GM18520 (cell line): ENCODE results near the gene ERGIC1.
"Not testable (repeated sequence)": the region's sequence is repeated elsewhere in the genome, so short reads cannot be mapped to it uniquely, and the experiment has no call there.

ENCODE experiments used
- ATAC-seq: cut with Tn5 transposase; IDR thresholded peaks from one replicate; pipeline ENCODE4 v1.9.1; 2021; ENCODE audit not compliant: unreplicated experiment

The ERGIC1 gene

DNA sequence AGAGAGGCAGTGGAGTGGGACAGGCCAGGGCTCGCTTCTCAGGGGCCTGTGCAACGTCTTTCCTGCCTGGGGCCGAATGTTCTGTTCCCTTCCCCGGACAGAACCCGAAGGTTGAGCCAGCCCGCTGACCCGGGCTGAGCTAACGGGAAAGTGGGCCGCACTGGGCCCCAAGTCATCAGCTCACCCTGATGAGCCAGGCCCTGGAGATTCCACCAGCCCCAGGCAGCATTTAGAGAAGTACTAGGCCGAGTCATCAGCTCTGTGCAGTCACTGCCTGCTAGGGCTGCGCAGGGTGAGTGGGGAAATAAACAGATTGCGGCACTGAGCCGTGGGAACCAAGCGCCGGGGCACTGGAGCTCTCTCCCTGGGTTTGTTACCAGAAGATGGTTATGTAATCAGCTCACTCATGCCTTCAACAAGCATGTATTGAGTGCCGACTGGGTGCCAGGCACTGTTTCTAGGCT lies 33.9 kb upstream of the ERGIC1 start:
- ATAC-seq: no peak

DNA sequence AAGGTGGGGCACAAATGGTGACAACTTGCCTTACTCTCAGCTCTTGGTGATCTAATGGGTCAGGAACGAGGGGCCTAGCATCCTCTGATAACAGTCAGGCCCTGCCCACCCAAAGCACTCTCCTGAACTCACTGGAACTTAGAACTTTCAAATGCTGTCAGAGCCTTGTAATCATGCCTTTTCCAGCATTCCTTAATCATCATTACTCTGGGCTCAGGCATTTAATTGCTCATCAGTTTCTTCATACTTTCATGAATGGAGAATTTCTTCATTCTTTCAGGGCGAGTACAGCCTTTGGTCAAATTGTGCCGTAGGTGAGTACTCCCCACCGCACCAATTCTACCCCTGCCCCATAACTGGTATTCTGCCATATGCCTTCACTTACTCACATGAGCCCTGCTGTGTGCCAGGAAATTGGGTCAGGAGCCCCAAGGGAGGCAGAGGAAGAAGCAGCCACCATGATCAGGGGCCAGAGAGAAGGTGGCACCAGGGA lies 32.8 kb upstream of the ERGIC1 start:
- no peak for ATAC-seq

DNA sequence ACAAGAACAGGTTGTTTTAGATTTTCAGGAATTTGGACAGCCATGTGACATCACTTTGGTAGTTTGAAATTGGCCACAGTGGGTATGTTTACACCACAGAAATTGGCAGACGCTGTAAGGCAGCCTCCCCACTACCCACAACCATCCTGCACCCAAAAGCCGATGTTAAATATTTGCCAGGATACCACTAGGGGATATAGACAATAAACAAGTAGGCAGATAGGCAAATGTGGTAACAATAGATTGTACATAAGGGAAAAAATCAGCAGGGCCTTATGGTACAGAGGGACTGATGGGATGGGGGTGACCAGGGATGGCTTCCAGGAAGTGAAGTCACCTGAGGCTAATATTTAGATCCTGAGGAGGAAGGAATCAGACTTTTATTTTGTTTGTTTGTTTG lies 31.9 kb upstream of the ERGIC1 start:
- ATAC-seq: no peak

DNA sequence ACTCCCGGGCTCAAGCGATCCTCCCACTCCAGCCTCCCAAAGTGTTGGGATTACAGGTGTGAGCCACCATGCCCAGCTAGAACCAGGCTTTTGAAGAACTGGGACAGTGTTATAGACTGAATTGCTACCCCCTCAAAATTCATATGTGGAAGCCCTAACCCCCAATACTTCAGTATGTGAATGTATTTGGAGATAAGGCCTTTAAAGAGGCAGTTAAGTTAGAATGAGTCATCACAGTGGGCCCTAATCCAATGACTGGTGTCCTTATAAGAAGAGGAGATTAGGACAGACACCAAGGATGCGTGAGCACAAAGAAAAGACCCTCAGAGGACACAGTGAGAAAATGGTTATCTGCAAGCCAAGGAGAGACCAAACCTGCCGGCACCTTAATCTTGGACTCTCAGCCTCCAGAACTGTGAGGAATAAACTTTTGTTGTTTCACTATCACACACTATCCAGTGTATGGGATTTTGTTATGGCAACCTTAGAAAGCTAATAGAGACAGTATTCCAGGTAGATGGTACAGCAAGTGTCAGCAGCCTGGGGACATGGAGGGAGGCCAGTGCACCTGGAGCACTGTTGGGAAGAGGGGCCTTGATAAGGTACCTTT lies 31.4 kb upstream of the ERGIC1 start:
- no peak for ATAC-seq

DNA sequence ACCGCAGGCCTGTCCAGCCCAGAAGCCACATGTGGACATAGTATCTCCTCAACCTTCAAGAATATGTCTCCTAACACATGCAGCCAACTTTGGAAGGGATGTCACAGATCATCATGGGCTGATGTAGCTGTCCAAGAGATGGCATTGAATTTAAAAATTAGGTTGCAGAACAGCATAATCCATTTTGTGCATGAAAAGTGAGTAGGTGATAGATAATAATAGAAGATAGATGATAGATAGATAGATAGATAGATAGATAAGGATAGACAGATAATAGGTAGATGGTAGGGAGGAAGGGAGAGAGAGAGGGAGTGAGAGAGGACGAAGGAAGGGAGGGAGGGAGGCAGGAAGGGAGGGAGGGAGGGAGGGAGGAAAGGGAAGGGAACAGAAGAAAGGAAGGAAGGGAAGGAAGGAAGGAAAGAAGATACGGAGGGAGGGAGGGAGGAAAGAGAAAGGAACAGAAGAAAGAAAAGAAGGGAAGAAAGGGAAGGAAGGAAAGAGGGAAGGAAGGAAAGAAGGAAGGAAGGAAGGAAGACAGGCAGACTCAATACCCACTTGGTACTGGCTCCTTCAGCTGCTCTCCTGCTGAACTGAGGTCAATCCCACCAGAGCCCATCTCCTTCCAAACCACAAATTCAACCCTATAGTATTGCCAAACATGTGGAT lies 28.9 kb upstream of the ERGIC1 start:
- no peak for ATAC-seq

DNA sequence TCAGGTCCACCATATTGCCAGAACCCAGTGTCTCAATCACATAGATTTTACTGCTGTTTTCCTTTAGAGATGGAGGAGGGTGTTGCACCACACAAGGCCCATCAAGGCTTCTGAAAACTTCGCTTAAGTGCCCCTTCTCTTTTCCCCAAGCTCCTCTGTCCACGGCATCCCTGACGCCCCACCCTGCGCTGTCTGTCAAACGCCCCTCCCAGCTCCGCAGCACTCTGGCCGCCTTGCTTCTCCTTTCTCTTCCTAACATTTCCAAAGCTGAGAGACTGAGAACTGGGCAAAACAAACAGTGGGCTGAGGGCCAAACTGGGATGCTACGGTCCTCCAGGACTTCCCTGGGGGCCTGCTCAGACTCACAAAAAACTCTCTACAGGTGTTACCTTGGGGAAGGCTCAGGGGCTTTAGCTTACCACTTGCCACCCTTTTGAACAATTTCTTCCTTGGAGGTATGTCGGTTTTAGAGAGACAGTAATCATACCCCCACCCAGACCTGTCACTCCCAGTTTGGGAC lies 28.3 kb upstream of the ERGIC1 start:
- no peak for ATAC-seq

DNA sequence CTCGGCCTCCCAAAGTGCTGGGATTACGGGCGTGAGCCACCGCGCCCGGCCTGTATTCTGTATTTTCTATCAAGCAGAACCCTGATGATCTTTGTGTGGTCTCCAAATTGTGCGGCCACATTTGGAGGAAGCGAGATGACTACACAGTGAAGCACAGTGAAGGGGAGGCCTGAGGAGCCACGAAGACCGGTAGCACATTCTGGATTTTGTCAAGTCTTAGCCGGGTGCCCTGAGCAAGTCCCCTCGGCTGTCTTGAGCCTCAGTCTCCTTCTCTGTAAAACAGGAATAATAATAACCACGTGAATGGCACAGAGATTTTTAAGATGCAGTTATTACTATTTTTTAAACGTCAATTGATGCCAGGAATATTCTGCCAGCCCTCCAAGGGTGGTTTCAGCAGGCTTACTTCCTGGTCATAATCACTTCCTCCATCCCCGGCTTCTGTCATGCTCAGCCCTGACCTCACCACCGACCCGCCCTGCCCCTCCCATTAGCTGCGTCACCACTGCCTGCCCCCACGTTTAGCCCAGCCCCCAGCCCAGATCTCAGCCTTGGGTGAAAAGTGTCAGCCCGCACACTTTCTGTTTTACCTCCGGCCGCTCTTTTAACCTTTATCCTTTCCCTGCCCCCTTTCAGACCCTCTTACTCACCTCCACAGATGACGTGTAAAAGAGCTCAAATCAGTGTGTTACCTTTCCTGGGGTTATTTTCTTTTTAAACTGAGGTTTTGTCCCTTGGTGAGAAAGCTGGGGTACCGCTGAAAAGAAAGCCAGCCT lies 27.0 kb upstream of the ERGIC1 start:
- ATAC-seq: peak; percentile 75

DNA sequence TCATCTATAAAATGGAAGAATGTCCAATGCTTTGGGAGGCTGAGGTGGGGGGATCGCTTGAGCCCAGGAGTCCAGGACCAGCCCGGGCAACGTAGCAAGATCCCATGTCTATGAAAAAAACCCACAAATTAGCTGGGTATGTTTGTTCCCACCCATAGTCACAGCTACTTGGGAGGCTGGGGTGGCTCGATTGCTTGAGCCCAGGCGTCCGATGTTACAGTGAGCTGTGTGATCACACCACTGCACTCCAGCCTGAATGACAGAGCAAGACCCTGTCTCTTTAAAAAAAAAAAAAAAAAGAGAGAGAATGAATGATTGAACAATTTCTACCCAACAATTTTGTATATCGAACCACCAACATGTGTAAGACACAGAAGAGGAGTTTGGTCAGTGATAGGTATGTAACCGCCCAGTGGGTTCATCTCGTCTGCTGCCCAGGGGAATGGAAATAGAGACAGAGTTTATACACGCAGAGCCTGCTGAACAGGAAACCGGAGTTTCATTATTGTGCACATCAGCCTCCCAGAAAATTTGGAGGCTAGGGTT lies 26.2 kb upstream of the ERGIC1 start:
- ATAC-seq: no peak

DNA sequence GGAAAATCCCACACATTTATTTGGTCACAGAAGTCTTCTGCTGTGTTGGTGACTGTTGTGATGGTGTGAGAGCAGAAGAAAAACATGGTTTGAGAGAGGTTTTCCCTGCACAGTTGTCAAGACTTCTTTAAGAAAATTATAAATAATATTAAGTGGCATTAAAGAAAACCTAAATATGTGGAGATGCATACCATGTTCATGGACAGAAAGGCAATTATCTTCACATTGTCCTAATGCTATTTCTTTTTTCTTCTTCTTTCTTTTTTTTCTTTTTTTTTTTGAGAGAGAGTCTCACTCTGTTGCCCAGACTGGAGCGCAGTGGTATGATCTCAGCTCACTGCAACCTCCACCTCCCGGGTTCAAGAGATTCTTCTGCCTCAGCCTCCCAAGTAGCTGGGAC lies 24.3 kb upstream of the ERGIC1 start:
- ATAC-seq: no peak

DNA sequence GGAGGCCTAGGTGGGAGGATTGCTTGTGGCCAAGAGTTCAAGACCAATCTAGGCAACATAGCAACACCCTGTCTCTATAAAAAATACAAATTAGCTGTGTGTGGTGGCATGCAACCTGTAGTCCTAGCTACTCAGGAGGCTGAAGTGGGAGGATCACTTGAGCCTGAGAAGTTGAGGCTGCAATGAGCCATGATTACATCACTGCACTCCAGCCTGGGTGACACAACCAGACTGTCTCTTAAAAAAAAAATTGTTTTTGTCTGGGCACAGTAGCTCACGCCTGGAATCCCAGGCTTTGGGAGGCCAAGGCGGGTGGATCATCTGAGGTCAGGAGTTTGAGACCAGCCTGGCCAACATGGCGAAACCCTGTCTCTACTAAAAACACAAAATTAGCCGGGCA lies 23.1 kb upstream of the ERGIC1 start:
- ATAC-seq: not testable (repeated sequence)

DNA sequence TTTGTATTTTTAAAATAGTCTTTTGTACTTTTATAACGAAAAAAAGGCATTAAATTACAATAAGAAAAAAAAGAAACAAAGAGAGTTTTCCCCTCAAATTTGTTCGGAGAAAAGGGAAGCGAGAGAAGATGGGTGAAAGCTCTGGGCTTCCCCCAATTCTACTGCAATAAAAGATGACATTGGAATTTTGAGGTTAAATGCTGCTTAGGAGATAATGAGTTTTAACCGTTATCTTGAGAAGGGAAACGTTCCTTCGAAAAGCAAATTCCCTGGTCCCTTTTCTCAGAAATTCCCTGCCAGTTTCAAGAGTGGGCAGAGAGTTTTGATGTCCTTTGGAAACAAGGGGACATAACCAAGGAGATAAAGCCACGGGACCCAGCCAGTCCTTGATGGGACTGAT lies 18.4 kb upstream of the ERGIC1 start:
- ATAC-seq: no peak

DNA sequence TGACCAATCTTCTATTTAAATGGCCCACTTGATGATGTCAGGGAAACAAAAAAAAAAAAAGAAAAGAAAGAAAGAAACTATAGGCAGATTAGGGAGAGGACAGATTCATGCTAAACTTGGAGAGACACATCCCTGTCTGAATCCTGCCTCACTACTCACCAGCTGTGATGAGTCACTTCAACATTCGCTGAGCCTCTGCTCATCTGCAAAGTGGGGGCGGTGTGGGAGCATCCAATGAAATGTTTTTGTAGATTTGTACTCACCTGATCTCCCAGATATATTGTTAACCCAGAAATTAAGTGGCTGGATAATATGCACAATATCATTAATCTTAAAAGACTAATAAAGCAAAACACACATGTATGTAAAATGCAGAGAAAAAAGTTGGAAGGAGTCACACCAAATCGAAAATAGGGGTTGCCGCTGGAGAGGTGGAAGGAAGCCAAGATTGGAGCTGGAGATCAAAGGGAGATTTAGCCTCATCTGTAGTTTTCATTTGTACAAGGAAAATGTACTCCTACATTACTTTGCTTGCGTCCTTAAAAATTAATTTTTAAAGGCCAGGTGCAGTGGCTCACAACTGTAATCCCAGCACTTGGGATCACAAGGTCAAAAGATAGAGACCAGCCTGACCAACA lies 17.0 kb upstream of the ERGIC1 start:
- no peak for ATAC-seq

DNA sequence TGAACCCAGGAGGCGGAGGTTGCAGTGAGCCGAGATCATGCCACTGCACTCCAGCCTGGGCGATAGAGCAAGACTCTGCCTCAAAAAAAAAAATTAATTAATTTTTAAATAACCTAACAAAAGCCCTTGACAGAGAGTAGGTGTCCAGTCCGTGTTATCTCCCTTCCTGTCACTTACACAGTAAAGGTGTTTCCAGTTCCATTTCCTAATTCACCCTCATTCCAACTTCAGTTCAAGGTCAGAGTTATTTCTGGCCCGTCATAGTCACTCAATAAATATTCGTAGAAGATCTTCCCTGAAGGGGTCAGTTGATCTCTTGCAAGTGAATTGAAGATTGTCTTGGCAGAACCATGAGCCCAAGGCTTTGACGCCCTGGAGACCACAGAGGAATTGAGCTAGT lies 16.4 kb upstream of the ERGIC1 start:
- no peak for ATAC-seq

DNA sequence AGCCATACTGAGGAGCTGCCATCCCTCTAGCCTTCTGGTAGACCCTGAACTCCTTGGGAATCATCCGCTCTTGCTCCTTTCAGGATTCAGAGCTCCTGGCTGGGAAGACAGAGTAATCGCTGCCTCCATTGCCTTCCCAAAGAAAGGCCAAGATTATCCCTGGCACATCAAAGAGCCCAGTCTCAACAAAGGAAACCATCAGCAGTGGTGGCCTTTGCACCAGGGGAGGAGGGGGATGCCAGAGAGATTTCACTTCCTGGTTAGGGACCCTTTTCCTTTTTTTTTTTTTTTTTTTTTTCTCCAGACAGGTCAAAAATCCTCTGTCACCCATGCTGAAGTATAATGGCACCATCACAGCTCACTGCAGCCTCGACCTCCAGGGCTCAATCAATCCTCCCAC lies 16.0 kb upstream of the ERGIC1 start:
- ATAC-seq: no peak

DNA sequence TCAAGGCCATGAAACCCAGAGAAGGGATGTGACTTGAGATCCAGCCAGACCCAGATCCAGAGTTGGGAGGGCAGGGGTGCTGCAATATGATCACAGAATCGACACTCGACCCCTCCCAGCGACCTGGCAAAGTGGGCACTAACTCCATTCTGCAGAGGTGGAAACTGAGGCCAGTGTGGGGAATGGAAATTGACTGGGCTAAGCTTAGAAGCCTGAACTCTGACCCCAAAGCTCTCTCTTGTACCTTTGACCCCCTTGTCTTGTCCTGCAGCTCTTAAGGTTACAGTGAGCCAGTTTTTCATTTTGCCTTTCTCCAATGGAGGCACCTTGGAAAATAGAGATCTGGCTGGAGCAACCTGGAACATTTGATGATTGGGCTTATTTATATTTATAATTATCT lies 14.5 kb upstream of the ERGIC1 start:
- no peak for ATAC-seq

DNA sequence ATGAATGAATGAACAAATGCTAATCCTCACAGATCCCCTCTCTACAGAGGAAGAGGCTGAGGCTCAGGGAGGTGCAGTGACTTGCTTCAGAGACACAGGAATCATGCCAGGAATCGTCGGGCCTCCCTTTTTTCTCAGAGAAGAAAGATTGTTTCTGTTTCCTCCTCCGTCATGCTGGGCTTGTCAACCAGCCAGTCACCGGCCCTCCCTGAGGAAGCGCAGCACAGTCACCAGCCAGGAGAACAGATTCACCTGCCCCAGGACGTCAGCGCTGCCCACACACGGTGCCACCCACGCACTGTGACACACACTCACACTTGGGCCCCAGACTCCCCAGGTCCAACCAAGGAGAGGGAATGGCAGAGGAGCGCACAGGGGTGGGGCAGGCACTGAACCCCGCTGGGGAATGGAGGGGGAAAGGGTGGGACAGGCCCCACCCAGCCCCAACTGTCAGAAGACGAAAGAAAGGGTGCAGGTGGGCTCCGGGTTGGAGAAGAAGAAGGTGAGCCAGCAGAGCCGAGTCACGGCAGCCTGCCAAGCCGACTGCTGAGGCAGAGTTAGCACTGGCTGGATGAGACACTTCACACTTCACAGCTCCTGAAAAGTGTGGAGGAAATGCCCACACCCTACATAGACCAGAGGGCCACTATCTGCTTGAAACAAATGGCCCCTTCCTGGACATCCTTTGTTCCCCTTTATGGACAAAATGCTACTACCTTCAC lies 13.8 kb upstream of the ERGIC1 start:
- no peak for ATAC-seq

DNA sequence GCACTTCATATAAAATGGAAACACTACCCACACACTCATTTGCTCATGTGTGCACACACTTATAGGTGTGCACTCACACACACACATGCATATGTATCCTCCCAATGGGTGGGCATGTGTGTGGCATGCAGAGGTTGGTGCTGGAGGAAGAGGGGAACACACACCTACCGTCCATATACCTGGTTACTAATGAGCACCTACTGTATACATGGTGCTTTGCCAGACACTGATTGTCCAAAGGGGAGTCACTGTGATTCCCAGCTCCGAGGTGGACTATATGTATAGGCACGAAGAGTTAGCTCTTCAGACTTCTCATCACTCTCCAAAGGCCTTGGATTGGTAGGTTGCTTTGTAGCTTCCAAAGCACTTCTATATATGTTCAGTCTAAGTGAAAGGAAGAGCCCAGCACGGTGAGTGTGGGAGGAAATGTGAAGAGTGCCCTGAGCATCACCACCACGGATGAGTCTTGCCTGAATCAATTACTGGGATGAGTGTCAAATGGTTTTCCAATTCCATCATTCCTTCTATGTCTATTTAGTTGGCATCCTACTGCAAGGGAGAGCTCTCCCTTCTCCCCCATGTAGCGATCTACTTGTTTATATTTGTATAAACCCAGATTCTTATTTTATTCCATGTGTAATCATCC lies 12.6 kb upstream of the ERGIC1 start:
- ATAC-seq: no peak

DNA sequence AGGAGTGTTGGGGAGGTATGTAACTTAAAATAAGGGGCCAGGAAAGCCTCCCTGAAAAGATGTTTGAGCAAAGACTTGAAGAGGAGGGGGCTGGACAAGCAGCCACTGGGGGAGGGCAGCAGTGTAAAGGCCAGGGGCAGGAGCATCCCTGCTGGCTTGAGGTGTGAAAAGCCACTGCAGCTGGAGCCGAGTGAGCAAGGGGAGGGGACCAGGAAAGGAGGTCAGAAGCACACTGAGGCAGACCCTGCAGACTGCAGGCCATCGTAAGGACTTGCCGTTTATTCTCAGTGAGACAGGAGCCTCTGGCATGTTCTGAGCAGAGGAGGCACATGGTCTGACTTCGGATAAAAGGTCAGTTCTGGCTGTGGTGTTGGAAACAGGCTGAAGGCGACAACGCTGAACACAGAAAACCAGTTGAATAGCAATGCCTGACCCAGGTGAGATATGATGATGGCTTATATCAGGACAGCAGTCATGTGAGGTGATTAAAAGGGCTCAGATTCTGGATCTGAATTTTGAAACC lies 10.2 kb upstream of the ERGIC1 start:
- no peak for ATAC-seq

DNA sequence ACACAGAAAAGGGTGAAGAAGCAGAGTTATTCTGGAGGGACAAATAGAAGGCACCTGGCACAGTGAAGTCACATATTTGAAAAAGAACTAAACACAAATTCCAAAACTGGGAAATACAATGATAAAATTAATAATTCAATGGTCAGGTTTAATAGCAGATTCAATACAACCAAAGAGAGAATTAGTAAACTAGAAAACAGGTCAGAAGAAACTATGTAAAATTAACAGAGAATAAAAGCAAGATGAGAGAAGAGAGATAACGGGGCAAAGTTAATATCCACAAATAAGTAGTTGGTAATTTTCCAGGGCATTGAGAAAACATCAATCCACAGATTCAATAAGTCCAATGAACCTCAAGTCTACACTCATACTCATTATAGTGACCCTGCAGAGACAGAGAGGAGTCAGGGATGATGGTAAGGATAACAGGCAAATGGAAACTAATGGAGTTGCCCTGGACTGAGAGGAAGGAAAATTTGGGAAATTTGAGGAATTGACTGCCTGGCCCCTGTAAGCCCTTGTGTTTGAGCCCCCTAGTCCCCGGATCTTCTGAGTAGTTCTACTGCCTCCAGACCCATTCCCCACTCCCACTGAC lies 8.3 kb upstream of the ERGIC1 start:
- no peak for ATAC-seq
